ENCODE results near the gene KRTAP12-1. TPM values are rescaled to one million over a fixed set of nuclear protein-coding genes. Genes with fewer than 3 reads are reported as not detected.

Gene KRTAP12-1
- total RNA-seq, 1 experiment from 2014 or later, result not detected

GRCh38 chr21:44658913-44659595, 22.9 kb downstream of the KRTAP12-1 start:
- H3K4me2 ChIP-seq, result no peak overlapping the region
- no peaks in the 10 kb centered on the region for H3K9me2 ChIP-seq (ENCODE audit: insufficient read depth)
- no peaks in the 10 kb centered on the region for H3K36me3 ChIP-seq (ENCODE audit: low read depth)
- H3K4me1 ChIP-seq (replicated peaks; ENCODE audit: insufficient read depth), result no peaks in the 10 kb centered on the region
- POLR2A ChIA-PET (ENCODE audit: unreplicated experiment), result no interaction called here
- no peaks in the 10 kb centered on the region for H3F3A ChIP-seq (ENCODE audit: insufficient read depth, low read depth)
- intact Hi-C loops (cut with micrococcal nuclease; ENCODE audit: unreplicated experiment), result no loop called here
- H3K27me3 ChIP-seq (ENCODE audit: insufficient read depth, low read depth), result peaks cover 57% of the 10 kb centered on the region
- H2AFZ ChIP-seq, result no peak overlapping the region
- H4K20me1 ChIP-seq (ENCODE audit: insufficient read depth), result no peaks in the 10 kb centered on the region
- H3K27ac ChIP-seq, result no peak overlapping the region
- no peak overlapping the region for H3K4me3 ChIP-seq
- CTCF ChIA-PET, result no interaction called here
- no peak for TF ChIP-seq EZH2 (IDR thresholded peaks at IDR 0.05; ENCODE audit: low read depth)
- TF ChIP-seq CTCF (conservative IDR thresholded peaks at IDR 0.05), result no peak
- no peaks in the 10 kb centered on the region for H3K79me2 ChIP-seq (ENCODE audit: low read depth)
- no peaks in the 10 kb centered on the region for H3K9me3 ChIP-seq (ENCODE audit: insufficient read depth, low read depth)
- no peak for DNase-seq
- no TSS peak for BruUV-seq (replicated peaks)

GRCh38 chr21:44658541-44658910, 23.4 kb downstream of the KRTAP12-1 start:
- Histone ChIP-seq H3K27me3 (ENCODE audit: insufficient read depth, low read depth) (peaks cover 63% of the 10 kb centered on the region), H3K4me2 (no peak overlapping the region), H3K4me1 (replicated peaks; ENCODE audit: insufficient read depth) (no peaks in the 10 kb centered on the region), H4K20me1 (ENCODE audit: insufficient read depth) (no peaks in the 10 kb centered on the region), H2AFZ (no peak overlapping the region), H3K79me2 (ENCODE audit: low read depth) (no peaks in the 10 kb centered on the region), H3K9me2 (ENCODE audit: insufficient read depth) (no peaks in the 10 kb centered on the region), H3F3A (ENCODE audit: insufficient read depth, low read depth) (no peaks in the 10 kb centered on the region), H3K36me3 (ENCODE audit: low read depth) (no peaks in the 10 kb centered on the region), H3K9me3 (ENCODE audit: insufficient read depth, low read depth) (no peaks in the 10 kb centered on the region), H3K27ac (no peak overlapping the region), H3K4me3 (no peak overlapping the region)
- intact Hi-C loops (cut with micrococcal nuclease; ENCODE audit: unreplicated experiment), result no loop called here
- DNase-seq, result no peak
- TF ChIP-seq CTCF (conservative IDR thresholded peaks at IDR 0.05), result no peak
- no peak for TF ChIP-seq EZH2 (IDR thresholded peaks at IDR 0.05; ENCODE audit: low read depth)
- POLR2A ChIA-PET (ENCODE audit: unreplicated experiment), result no interaction called here
- CTCF ChIA-PET, result no interaction called here
- no TSS peak for BruUV-seq (replicated peaks)

GRCh38 chr21:44657635-44658540, 24.1 kb downstream of the KRTAP12-1 start, which contains the start of gene KRTAP12-3:
Gene KRTAP12-3 (plus strand): TSS chr21:44657932. CDS start chr21:44657980, 48 bp downstream.
- BruUV-seq (replicated peaks), result no TSS peak
- CTCF ChIA-PET, result no interaction called here
- no peak within 1 kb of the TSS for H2AFZ ChIP-seq

More at GRCh38 chr21:44657635-44658540, 24.1 kb downstream of the KRTAP12-1 start, which contains the start of gene KRTAP12-3:
- Histone ChIP-seq H3K79me2 (ENCODE audit: low read depth) (no peaks in the 10 kb centered on the region), H3K4me3 (no peak within 1 kb of the TSS), H3F3A (ENCODE audit: insufficient read depth, low read depth) (no peaks in the 10 kb centered on the region), H3K9me3 (ENCODE audit: insufficient read depth, low read depth) (no peaks in the 10 kb centered on the region), H3K27me3 (ENCODE audit: insufficient read depth, low read depth) (peaks cover 69% of the 10 kb centered on the region), H3K36me3 (ENCODE audit: low read depth) (no peaks in the 10 kb centered on the region), H3K27ac (no peak within 1 kb of the TSS), H3K4me1 (replicated peaks; ENCODE audit: insufficient read depth) (no peaks in the 10 kb centered on the region), H4K20me1 (ENCODE audit: insufficient read depth) (no peaks in the 10 kb centered on the region), H3K9me2 (ENCODE audit: insufficient read depth) (no peaks in the 10 kb centered on the region), H3K4me2 (no peak within 1 kb of the TSS)
- intact Hi-C loops (cut with micrococcal nuclease; ENCODE audit: unreplicated experiment), result no loop called here
- DNase-seq, result no peak
- TF ChIP-seq EZH2 (IDR thresholded peaks at IDR 0.05; ENCODE audit: low read depth) (no peak), CTCF (conservative IDR thresholded peaks at IDR 0.05) (no peak)
- POLR2A ChIA-PET (ENCODE audit: unreplicated experiment), result no interaction called here
